Hindlimb muscle (tissue), 1 donor: ENCODE data around the gene CACNA1F. TPM values are rescaled to one million over a fixed set of nuclear protein-coding genes. Genes with fewer than 3 reads are reported as not detected.
"Not testable (repeated sequence)": the region's sequence is repeated elsewhere in the genome, so short reads cannot be mapped to it uniquely, and the experiment has no call there.

Source experiments
- DNase-seq: peaks from one replicate; pipeline ENCODE4 v3.0.0-alpha.2; 2013
- polyA plus RNA-seq: library from polyadenylated mRNA; unstranded; fragments of 120-200 nt; gene quantifications from one replicate; pipeline ENCODE4 v1.2.1, GENCODE V29; 2013; ENCODE audit not compliant: insufficient read length

CACNA1F gene
- polyA plus RNA-seq, 1 donor, result not detected

GRCh38 chrX:49173544-49173943 lies 59.6 kb downstream of the CACNA1F start:
- not testable (repeated sequence) for DNase-seq

GRCh38 chrX:49172280-49172780 lies 60.8 kb downstream of the CACNA1F start:
- DNase-seq, result no peak

GRCh38 chrX:49171752-49172279 lies 61.3 kb downstream of the CACNA1F start, which contains the start of gene PLP2:
PLP2 (plus strand) TSS chrX:49171898; CDS start chrX:49172001, 103 bp downstream.
- DNase-seq, result no peak

- DNase-seq, result no peak
Measured at GRCh38 chrX:49167740-49168108, 65.4 kb downstream of the CACNA1F start.

DNA sequence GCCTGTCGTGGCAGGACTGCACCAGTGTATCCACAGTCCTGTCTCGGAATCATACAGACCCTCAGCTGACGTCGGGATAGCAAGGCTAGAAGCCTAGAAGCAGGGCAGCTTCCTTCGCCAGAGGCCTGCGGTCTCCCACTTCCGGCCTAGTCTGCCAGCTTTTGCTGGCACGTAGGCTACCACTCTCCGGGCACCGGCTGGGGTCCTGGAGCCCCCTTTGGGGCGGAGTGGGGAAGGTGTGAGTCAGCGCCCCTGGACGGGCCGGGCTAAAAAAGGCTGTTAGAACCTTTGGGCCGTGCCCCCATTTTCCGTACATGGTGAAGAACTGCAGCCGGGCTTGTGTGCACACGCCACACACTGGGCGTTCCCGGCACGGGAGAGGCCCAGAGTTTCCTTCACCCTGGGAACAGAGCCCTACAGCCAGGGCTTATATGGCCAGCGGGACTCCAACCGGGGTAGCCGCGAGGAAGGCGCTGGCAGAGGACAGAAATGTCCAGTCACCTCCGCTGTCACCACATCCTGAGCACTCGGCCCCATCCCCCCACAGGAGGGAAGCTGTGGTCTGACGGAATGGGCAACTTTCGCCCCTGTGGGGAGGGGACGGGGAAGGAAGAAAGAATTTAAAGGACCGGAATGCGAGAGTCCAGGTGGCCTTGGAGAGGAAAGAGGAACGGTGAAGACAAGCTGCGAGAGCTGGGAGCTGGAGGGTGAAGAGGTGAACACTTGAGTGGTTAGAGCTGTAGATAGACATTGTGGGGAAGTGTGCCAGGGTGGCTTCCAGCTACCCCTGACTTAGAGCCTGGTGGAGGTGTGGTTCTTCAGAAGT lies 66.0 kb downstream of the CACNA1F start:
- peak; percentile 54 for DNase-seq

GRCh38 chrX:49165901-49166881 lies 66.9 kb downstream of the CACNA1F start:
- peak; percentile 56 for DNase-seq

DNA sequence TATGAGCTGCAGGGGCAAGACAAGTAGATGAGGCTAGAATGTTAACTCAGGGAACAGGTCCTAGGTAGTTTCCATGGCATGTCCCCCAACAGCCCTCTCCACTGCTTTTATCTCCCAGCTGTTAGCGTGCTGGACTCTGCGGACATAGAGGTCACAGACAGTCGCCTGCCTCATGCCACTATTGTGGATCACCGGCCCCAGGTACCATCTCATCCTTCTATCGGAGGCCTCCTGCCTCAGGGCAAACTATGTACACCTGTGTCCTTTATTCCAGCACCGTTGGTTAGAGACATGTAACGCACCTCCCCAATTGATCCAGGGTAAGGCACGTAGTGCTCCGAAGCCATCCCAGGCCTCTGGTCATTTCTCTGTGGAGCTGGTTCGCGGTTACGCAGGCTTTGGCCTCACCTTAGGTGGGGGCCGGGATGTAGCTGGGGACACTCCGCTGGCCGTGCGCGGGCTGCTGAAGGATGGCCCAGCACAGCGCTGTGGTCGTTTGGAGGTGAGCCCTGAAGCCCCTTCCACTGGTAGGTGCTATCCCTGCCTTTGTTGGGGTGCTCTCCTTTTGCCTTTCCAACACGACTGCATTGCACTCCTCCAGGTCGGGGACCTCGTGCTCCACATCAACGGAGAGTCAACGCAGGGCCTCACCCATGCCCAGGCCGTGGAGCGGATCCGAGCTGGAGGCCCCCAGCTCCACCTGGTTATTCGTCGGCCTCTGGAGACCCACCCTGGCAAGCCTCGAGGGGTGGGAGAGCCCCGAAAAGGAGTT lies 68.4 kb downstream of the CACNA1F start:
- DNase-seq, result no peak

GRCh38 chrX:49163555-49164419 lies 69.4 kb downstream of the CACNA1F start:
- DNase-seq, result peak; percentile 91

DNA sequence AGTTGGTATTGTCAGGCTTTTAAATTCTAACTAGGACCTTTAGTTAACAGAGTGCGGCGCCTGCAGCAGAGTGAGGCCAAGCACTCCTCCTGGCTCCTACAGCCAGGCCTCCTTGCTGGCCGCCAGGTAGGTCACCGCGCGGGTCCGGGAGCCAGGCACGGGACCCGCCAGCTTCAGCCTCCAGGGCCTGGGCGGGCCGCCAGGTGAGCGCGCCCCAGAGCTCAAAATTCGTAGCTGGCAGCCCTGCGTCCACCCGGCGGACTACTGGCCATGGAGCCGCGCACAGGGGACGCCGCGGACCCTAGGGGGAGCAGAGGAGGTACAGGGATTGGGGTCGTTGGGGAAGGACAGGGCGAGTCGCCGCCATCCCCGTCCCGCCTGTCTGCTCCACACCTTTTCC lies 70.5 kb downstream of the CACNA1F start, which contains the start of gene MAGIX:
MAGIX (plus strand) TSS at position 139 of the 400 bp plus-strand sequence; CDS start at position 271, 132 bp downstream.
- DNase-seq, result no peak

GRCh38 chrX:49161632-49162031 lies 71.5 kb downstream of the CACNA1F start:
- no peak for DNase-seq

DNA sequence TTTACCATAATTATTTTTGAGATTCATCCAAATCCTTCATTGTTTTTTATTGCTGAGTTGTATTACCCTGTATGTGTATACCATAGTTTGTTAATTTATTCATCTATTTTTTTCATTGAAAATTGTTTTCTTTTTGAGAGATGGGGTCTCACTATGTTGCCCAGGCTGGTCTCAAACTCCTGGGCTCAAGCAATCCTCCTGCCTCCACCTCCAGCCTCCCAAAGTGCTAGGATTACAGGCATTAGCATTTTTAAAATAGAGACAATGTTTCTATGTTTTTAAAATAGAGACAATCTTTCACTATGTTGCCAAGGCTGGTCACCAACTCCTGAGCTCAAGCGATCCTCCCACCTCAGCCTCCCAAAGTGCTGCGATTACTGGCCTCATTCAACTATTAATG lies 72.2 kb downstream of the CACNA1F start:
- DNase-seq, result no peak

DNA sequence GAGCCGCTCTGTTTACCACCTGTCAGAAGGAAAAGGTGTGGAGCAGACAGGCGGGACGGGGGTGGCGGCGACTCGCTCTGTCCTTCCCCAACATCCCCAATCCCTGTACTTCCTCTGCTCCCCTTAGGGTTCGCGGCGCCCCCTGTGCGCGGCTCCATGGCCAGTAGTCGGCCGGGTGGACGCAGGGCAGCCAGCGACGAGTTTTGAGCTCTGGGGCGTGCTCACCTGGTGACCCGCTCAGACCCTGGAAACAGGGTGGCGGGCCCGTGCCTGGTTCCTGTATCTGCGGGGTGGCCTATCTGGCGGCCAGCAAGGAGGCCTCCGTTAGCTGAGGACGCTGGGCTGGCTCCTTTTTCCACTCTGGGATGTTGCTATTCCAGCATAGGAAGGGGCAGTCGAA lies 75.9 kb downstream of the CACNA1F start:
- no peak for DNase-seq

DNA sequence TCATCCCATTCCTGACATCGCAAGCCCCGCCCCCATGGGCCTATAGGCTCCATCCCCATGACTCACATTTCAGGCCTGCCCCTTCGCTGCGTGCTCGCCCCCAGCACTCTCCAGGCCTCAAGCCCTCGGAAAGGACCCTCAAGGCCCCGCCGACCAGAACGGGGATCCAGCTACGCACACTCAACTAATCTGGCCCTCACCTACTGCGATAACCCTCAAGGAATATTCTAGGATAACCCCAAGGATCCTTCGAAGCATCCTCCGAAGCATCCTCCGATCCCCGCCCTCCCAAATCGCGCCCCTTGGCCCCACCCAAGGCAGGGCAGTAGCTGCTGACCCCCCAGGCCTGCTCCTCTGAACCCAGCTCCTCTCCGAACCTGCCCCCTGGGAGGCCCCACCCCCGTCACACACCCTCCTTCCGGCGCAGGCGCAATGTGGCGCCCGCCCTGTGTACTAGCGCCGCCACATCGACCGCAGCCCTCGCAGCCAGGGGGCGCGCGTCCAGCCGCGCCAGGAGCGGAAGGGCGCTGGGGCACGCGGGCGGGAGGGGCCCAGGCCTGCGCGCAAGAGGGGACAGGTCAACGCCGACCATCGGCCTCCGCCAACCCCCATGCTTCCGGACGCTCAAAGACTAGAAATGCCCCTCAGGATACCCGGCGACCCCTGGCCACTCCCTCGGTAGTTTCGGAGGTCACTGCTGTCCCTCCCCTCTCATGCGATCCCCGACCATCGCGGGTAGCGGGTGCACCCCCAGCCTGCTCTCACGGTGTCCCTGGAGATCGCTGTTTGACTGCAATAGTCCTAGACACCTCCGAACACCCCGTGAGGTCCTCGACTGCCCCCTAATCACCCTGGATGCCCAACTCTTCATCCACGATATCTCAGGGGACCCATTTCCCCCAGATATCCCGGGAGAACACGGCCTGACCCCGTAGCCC lies 77.0 kb downstream of the CACNA1F start:
- peak; percentile 87 for DNase-seq

DNA sequence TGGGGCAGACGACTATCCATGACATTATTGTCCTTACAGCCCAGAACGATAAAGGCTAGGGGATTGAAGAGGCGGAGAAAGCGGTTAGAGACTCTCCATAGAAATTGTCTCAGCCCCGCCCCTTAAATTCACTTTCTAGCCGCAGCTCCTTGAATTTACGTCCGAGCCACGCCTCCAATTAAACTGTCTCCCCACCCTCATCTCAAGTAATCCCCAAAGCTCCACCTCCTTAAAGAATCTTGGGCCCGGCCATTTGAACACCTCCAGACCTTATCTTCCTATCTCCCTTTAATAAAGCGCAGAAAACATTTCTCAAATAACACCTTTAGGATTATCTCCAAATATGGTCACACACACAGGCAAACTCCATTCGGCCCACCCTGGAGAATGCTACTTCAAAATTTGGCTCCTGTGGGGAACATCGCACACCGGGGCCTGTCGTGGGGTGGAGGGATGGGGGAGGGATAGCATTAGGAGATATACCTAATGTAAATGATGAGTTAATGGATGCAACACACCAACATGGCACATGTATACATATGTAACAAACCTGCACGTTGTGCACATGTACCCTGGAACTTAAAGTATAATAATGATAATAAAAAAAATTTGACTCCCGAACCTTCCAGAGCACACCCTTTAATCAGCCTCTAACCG lies 77.8 kb downstream of the CACNA1F start:
- DNase-seq, result no peak

Other genes starting within 250 kb of the CACNA1F start
- gene GRIPAP1, start 231.1 kb downstream of the CACNA1F start, polyA plus RNA-seq, result 22.0 TPM
- 22.2 TPM for gene TFE3, start 190.0 kb downstream of the CACNA1F start, polyA plus RNA-seq
- 4.6 TPM for gene CCDC120, start 174.3 kb downstream of the CACNA1F start, polyA plus RNA-seq
- gene PRAF2, start 159.3 kb downstream of the CACNA1F start, polyA plus RNA-seq, result 20.3 TPM
- gene WDR45, start 153.5 kb downstream of the CACNA1F start, polyA plus RNA-seq, result 34.5 TPM
- gene GPKOW, start 109.6 kb downstream of the CACNA1F start, polyA plus RNA-seq, result 18.4 TPM
- gene MAGIX, start 70.6 kb downstream of the CACNA1F start, polyA plus RNA-seq, result 2.7 TPM
- 148 TPM for gene PLP2, start 61.4 kb downstream of the CACNA1F start, polyA plus RNA-seq
- gene PRICKLE3, start 47.0 kb downstream of the CACNA1F start, polyA plus RNA-seq, result 4.3 TPM
- gene SYP, start 33.1 kb downstream of the CACNA1F start, polyA plus RNA-seq, result 1.0 TPM
- 13.9 TPM for gene CCDC22, start 2.1 kb upstream of the CACNA1F start, polyA plus RNA-seq
- 0.66 TPM for gene FOXP3, start 31.4 kb upstream of the CACNA1F start, polyA plus RNA-seq
- gene PPP1R3F, start 36.5 kb upstream of the CACNA1F start, polyA plus RNA-seq, result 10.2 TPM
- gene GAGE10, start 70.3 kb upstream of the CACNA1F start, polyA plus RNA-seq, result not detected
- gene GAGE12J, start 88.7 kb upstream of the CACNA1F start, polyA plus RNA-seq, result not detected
- not detected for gene GAGE13, start 98.2 kb upstream of the CACNA1F start, polyA plus RNA-seq